Keratinocyte (primary cell): ENCODE measurements around the gene IRF8.

Source experiments
- EZH2 ChIP-seq: IDR thresholded peaks from one replicate; pipeline ENCODE4 v1.6.1; 2012; ENCODE audit warnings: inconsistent platforms, mild to moderate bottlenecking, low read length, moderate library complexity
- TF ChIP-seq, protein P1 (sequence below), 3 experiments: IDR thresholded peaks in 1 of 3; conservative IDR thresholded peaks in 1 of 3; optimal IDR thresholded peaks in 1 of 3; 2 replicates in 2 of 3; 3 replicates in 1 of 3; pipeline versions ENCODE3 to v1.5.1; 2011; ENCODE audit warnings: low read length in 3 of 3, mild to moderate bottlenecking in 3 of 3, moderate library complexity in 2 of 3, control low read depth in 1 of 3, inconsistent platforms in 1 of 3; ENCODE audit not compliant: insufficient read depth in 2 of 3; ENCODE audit errors: extremely low read depth in 1 of 3

DNA sequence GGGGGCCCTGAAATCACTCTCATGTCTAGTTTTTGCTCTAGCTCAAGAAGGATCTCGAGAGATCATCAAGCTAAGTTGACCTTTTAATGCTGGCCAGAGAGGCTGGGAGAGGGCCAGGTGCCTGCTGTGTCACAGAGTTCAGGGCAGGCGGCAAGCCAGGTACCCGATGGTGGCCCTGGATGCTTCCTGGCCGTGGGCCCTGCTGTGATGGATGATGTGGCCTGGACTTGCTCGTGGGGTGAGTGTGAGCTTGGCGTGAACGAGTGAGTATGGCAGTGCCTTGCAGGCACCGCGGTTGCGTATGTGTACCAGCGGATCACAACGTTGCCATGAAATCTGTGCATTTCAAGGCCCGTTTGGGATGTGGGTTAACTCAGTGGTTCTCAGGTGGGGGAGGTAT, 7.4 kb downstream of the IRF8 start:
- TF ChIP-seq, protein P1, sequence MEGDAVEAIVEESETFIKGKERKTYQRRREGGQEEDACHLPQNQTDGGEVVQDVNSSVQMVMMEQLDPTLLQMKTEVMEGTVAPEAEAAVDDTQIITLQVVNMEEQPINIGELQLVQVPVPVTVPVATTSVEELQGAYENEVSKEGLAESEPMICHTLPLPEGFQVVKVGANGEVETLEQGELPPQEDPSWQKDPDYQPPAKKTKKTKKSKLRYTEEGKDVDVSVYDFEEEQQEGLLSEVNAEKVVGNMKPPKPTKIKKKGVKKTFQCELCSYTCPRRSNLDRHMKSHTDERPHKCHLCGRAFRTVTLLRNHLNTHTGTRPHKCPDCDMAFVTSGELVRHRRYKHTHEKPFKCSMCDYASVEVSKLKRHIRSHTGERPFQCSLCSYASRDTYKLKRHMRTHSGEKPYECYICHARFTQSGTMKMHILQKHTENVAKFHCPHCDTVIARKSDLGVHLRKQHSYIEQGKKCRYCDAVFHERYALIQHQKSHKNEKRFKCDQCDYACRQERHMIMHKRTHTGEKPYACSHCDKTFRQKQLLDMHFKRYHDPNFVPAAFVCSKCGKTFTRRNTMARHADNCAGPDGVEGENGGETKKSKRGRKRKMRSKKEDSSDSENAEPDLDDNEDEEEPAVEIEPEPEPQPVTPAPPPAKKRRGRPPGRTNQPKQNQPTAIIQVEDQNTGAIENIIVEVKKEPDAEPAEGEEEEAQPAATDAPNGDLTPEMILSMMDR (optimal IDR thresholded peaks at IDR 0.05 in 1 of 3, IDR thresholded peaks at IDR 0.05 in 1 of 3, conservative IDR thresholded peaks at IDR 0.05 in 1 of 3; ENCODE audit: extremely low read depth in 1 of 3, insufficient read depth in 2 of 3, low read length in 3 of 3), result no peak
- no peak for TF ChIP-seq EZH2
